Liver (tissue), 9 donors: ENCODE measurements around the gene COL17A1. TPM values are rescaled to one million over a fixed set of nuclear protein-coding genes. Genes with fewer than 3 reads are reported as not detected.

Experiments
- DNase-seq: peaks from one replicate; pipeline ENCODE4 v3.0.0-alpha.2; 2017; ENCODE audit warnings: low spot score
- H3K27ac ChIP-seq, 2 donors: one replicate each; pipeline ENCODE4 v1.7.0; 2013; ENCODE audit warnings: inconsistent platforms in 2 of 2, low read length in 2 of 2, control low read depth in 1 of 2, low read depth in 1 of 2, mild to moderate bottlenecking in 1 of 2
- H3K27me3 ChIP-seq, 4 donors: one replicate each; pipeline versions ENCODE4 v1.6.1 to v1.7.0; 2013; ENCODE audit warnings: low read length in 3 of 4, inconsistent platforms in 1 of 4, mild to moderate bottlenecking in 1 of 4, moderate library complexity in 1 of 4; ENCODE audit not compliant: control insufficient read depth in 4 of 4, insufficient read depth in 4 of 4
- H3K36me3 ChIP-seq, 4 donors: one replicate each; pipeline versions ENCODE4 v1.6.1 to v1.7.0; 2013; ENCODE audit warnings: low read length in 3 of 4, mild to moderate bottlenecking in 3 of 4, low read depth in 1 of 4, moderate library complexity in 1 of 4; ENCODE audit not compliant: control insufficient read depth in 4 of 4, insufficient read depth in 3 of 4
- H3K4me1 ChIP-seq, 4 donors: one replicate each; pipeline versions ENCODE4 v1.6.1 to v1.7.0; 2013; ENCODE audit warnings: low read length in 3 of 4, mild to moderate bottlenecking in 3 of 4, moderate library complexity in 1 of 4; ENCODE audit not compliant: control insufficient read depth in 4 of 4, insufficient read depth in 4 of 4
- H3K4me3 ChIP-seq, 3 donors: one replicate each; pipeline versions ENCODE4 v1.6.1 to v1.7.0; 2013; ENCODE audit warnings: low read length in 3 of 3, control low read depth in 1 of 3, low read depth in 1 of 3, mild to moderate bottlenecking in 1 of 3
- H3K9ac ChIP-seq, 2 donors: one replicate each; pipeline ENCODE4 v1.7.0; 2013; ENCODE audit warnings: low read length in 2 of 2, mild to moderate bottlenecking in 2 of 2, moderate library complexity in 2 of 2, control low read depth in 1 of 2, low read depth in 1 of 2
- H3K9me3 ChIP-seq, 4 donors: one replicate each; pipeline versions ENCODE4 v1.6.1 to v1.7.0; 2013; ENCODE audit warnings: low read length in 3 of 4; ENCODE audit not compliant: control insufficient read depth in 4 of 4
- EGR1 ChIP-seq, 2 donors: IDR thresholded peaks; 2 replicates each; pipeline ENCODE4 v1.6.1; 2016 to 2018; ENCODE audit warnings: antibody characterized with exemption in 2 of 2, low read depth in 2 of 2
- FOXA1 ChIP-seq: IDR thresholded peaks from 2 replicates; pipeline ENCODE4 v1.6.1; 2016; ENCODE audit warnings: antibody characterized with exemption
- FOXA2 ChIP-seq: IDR thresholded peaks from 2 replicates; pipeline ENCODE4 v1.6.1; 2016; ENCODE audit warnings: antibody characterized with exemption
- GABPA ChIP-seq, 2 donors: IDR thresholded peaks in 1 of 2; conservative IDR thresholded peaks in 1 of 2; 2 replicates each; pipeline ENCODE4 v1.6.1; 2016; ENCODE audit warnings: antibody characterized with exemption in 2 of 2, mild to moderate bottlenecking in 1 of 2, moderate library complexity in 1 of 2
- HNF4A ChIP-seq, 2 donors: conservative IDR thresholded peaks; 2 replicates each; pipeline ENCODE4 v1.6.1; 2016; ENCODE audit warnings: antibody characterized with exemption in 2 of 2, mild to moderate bottlenecking in 2 of 2
- HNF4G ChIP-seq: IDR thresholded peaks from 2 replicates; pipeline ENCODE4 v1.6.1; 2016; ENCODE audit warnings: antibody characterized with exemption
- JUND ChIP-seq, 2 donors: IDR thresholded peaks; 2 replicates each; pipeline ENCODE4 v1.6.1; 2016; ENCODE audit warnings: antibody characterized with exemption in 2 of 2
- NR2F2 ChIP-seq: IDR thresholded peaks from 2 replicates; pipeline ENCODE4 v1.6.1; 2016; ENCODE audit warnings: antibody characterized with exemption
- RAD21 ChIP-seq, 2 donors: IDR thresholded peaks; 2 replicates each; pipeline ENCODE4 v1.6.1; 2016; ENCODE audit warnings: antibody characterized with exemption in 2 of 2, mild to moderate bottlenecking in 2 of 2
- RXRA ChIP-seq, 2 donors: IDR thresholded peaks; 2 replicates each; pipeline ENCODE4 v1.6.1; 2017 to 2018; ENCODE audit warnings: antibody characterized with exemption in 2 of 2, mild to moderate bottlenecking in 1 of 2
- SP1 ChIP-seq: IDR thresholded peaks from 2 replicates; pipeline ENCODE4 v1.6.1; 2018; ENCODE audit warnings: antibody characterized with exemption, mild to moderate bottlenecking
- TAF1 ChIP-seq: conservative IDR thresholded peaks from 2 replicates; pipeline ENCODE4 v1.6.1; 2016; ENCODE audit warnings: antibody characterized with exemption, mild to moderate bottlenecking
- YY1 ChIP-seq: IDR thresholded peaks from 2 replicates; pipeline ENCODE4 v1.6.1; 2016; ENCODE audit warnings: antibody characterized with exemption, mild to moderate bottlenecking
- WGBS: extraction: QIAGEN DNeasy Blood & Tissue Kit; methylation state at CpG from one replicate; pipeline ENCODE4 v1.1.7; 2013; 5-methylcytosine and 5-hydroxymethylcytosine counted together
- polyA plus RNA-seq, 2 donors: library from polyadenylated mRNA; stranded (reverse) in 1 of 2; unstranded in 1 of 2; fragments of 200-250 nt in 1 of 2; fragments of >200 nt in 1 of 2; fragmentation: Nextera tagmentation in 1 of 2; extraction: Ambion mirVana in 1 of 2; gene quantifications; one replicate each; pipeline versions ENCODE4 v1.2.1 to v1.2.3, GENCODE V29; 2013 to 2015
- total RNA-seq, 2 donors: library from RNA; depleted of rRNA; stranded (reverse); fragments of >200 nt; gene quantifications; one replicate each; pipeline ENCODE4 v1.2.3, GENCODE V29; 2014
- TF ChIP-seq, protein P1 (sequence below): IDR thresholded peaks from 2 replicates; pipeline ENCODE4 v1.6.1; 2016; ENCODE audit warnings: antibody characterized with exemption
- TF ChIP-seq, protein P2 (sequence below): fragments of 150-350 bp; IDR thresholded peaks from 2 replicates; pipeline ENCODE4 v1.5.1; 2017; ENCODE audit warnings: improper control_type of control experiment, low read depth, low read length; ENCODE audit not compliant: missing input control
- TF ChIP-seq, protein P3 (sequence below): IDR thresholded peaks from 2 replicates; pipeline ENCODE4 v1.6.1; 2016; ENCODE audit warnings: antibody characterized with exemption, mild to moderate bottlenecking
- TF ChIP-seq, protein P4 (sequence below): IDR thresholded peaks from 2 replicates; pipeline ENCODE4 v1.6.1; 2016; ENCODE audit warnings: antibody characterized with exemption
- TF ChIP-seq, protein P5 (sequence below): IDR thresholded peaks from 2 replicates; pipeline ENCODE4 v1.6.1; 2016; ENCODE audit warnings: antibody characterized with exemption
- donor health status: healthy.
- donor health status: healthy.
- donor health status: healthy.
- donor health status: healthy.
- donor health status: healthy.

COL17A1 gene
- total and polyA plus RNA-seq, 4 donors, result 0.05 to 1.7 TPM; not detected in 2

DNA sequence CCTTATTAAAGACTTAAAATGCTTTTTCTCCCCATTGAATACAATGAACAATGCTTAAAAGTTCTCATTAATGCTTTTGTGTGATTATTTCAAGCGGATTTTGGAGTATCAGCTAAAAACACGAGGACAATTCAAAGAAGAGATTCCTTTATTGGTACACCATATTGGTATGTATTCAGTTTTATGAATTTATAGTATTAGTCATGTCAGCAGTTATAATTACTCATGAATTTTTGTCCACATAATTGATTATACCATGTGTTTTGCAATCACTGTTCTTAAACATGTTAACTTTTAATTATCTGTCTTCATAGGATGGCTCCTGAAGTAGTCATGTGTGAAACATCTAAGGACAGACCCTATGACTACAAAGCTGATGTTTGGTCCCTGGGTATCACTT, 86.9 kb downstream of the COL17A1 start:
- no peaks in the 10 kb centered on the region for H3K9me3 ChIP-seq
- peaks cover 0 to 31% (median 19%) of the 10 kb centered on the region in 4 donors for H3K36me3 ChIP-seq
- no peaks in the 10 kb centered on the region for H3K4me1 ChIP-seq
- no peak overlapping the region for H3K27ac ChIP-seq
- H3K4me3 ChIP-seq, result no peak overlapping the region
- H3K9ac ChIP-seq, result no peak overlapping the region
- 98% methylated on average over 2 of the region's 2 CpGs for WGBS
- DNase-seq, result no peak
- TF ChIP-seq EGR1 (IDR thresholded peaks at IDR 0.05; ENCODE audit: low read depth in 2 of 2) (no peak), JUND (IDR thresholded peaks at IDR 0.05) (no peak), YY1 (no peak), SP1 (no peak), HNF4A (conservative IDR thresholded peaks at IDR 0.05) (no peak), GABPA (IDR thresholded peaks at IDR 0.05 in 1 of 2, conservative IDR thresholded peaks at IDR 0.05 in 1 of 2) (no peak), FOXA2 (no peak), RAD21 (IDR thresholded peaks at IDR 0.05) (no peak), NR2F2 (no peak), HNF4G (no peak), RXRA (IDR thresholded peaks at IDR 0.05) (no peak), FOXA1 (no peak)
- TF ChIP-seq, protein P1, sequence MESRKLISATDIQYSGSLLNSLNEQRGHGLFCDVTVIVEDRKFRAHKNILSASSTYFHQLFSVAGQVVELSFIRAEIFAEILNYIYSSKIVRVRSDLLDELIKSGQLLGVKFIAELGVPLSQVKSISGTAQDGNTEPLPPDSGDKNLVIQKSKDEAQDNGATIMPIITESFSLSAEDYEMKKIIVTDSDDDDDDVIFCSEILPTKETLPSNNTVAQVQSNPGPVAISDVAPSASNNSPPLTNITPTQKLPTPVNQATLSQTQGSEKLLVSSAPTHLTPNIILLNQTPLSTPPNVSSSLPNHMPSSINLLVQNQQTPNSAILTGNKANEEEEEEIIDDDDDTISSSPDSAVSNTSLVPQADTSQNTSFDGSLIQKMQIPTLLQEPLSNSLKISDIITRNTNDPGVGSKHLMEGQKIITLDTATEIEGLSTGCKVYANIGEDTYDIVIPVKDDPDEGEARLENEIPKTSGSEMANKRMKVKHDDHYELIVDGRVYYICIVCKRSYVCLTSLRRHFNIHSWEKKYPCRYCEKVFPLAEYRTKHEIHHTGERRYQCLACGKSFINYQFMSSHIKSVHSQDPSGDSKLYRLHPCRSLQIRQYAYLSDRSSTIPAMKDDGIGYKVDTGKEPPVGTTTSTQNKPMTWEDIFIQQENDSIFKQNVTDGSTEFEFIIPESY, result no peak
- TF ChIP-seq, protein P2, sequence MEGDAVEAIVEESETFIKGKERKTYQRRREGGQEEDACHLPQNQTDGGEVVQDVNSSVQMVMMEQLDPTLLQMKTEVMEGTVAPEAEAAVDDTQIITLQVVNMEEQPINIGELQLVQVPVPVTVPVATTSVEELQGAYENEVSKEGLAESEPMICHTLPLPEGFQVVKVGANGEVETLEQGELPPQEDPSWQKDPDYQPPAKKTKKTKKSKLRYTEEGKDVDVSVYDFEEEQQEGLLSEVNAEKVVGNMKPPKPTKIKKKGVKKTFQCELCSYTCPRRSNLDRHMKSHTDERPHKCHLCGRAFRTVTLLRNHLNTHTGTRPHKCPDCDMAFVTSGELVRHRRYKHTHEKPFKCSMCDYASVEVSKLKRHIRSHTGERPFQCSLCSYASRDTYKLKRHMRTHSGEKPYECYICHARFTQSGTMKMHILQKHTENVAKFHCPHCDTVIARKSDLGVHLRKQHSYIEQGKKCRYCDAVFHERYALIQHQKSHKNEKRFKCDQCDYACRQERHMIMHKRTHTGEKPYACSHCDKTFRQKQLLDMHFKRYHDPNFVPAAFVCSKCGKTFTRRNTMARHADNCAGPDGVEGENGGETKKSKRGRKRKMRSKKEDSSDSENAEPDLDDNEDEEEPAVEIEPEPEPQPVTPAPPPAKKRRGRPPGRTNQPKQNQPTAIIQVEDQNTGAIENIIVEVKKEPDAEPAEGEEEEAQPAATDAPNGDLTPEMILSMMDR, result no peak
- TF ChIP-seq, protein P3, sequence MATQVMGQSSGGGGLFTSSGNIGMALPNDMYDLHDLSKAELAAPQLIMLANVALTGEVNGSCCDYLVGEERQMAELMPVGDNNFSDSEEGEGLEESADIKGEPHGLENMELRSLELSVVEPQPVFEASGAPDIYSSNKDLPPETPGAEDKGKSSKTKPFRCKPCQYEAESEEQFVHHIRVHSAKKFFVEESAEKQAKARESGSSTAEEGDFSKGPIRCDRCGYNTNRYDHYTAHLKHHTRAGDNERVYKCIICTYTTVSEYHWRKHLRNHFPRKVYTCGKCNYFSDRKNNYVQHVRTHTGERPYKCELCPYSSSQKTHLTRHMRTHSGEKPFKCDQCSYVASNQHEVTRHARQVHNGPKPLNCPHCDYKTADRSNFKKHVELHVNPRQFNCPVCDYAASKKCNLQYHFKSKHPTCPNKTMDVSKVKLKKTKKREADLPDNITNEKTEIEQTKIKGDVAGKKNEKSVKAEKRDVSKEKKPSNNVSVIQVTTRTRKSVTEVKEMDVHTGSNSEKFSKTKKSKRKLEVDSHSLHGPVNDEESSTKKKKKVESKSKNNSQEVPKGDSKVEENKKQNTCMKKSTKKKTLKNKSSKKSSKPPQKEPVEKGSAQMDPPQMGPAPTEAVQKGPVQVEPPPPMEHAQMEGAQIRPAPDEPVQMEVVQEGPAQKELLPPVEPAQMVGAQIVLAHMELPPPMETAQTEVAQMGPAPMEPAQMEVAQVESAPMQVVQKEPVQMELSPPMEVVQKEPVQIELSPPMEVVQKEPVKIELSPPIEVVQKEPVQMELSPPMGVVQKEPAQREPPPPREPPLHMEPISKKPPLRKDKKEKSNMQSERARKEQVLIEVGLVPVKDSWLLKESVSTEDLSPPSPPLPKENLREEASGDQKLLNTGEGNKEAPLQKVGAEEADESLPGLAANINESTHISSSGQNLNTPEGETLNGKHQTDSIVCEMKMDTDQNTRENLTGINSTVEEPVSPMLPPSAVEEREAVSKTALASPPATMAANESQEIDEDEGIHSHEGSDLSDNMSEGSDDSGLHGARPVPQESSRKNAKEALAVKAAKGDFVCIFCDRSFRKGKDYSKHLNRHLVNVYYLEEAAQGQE, result no peak
- TF ChIP-seq, protein P4, sequence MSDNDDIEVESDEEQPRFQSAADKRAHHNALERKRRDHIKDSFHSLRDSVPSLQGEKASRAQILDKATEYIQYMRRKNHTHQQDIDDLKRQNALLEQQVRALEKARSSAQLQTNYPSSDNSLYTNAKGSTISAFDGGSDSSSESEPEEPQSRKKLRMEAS, result no peak
- TF ChIP-seq, protein P5, sequence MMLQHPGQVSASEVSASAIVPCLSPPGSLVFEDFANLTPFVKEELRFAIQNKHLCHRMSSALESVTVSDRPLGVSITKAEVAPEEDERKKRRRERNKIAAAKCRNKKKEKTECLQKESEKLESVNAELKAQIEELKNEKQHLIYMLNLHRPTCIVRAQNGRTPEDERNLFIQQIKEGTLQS, result no peak
- H3K27me3 ChIP-seq, result no peaks in the 10 kb centered on the region

DNA sequence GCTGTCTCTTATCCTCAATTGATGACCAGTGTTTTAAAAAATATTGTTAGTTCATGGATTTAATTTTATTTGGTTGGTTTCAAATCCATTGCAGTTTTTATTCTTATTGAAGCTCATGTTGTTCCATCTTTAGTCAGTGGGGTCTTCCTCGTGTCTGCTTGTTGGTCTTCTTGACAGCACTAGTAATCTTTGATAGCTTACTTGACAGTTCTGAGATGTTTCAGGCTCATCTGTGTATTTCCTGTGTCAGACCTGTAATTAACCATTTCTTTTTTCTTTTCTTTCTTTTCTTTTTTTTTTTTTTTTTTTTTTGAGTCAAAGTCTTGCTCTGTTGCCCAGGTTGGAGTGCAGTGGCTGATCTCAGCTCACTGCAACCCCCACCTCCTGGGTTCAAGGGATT, 90.5 kb downstream of the COL17A1 start:
- no peaks in the 10 kb centered on the region for H3K4me1 ChIP-seq
- no peak overlapping the region for H3K27ac ChIP-seq
- H3K4me3 ChIP-seq, result no peak overlapping the region
- no peak for DNase-seq
- no peaks in the 10 kb centered on the region for H3K9me3 ChIP-seq
- 88% methylated on average over 1 of the region's 1 CpG for WGBS
- H3K27me3 ChIP-seq, result no peaks in the 10 kb centered on the region
- TF ChIP-seq TAF1 (no peak), NR2F2 (no peak), HNF4G (no peak), FOXA2 (no peak), JUND (IDR thresholded peaks at IDR 0.05) (no peak), FOXA1 (no peak), GABPA (IDR thresholded peaks at IDR 0.05 in 1 of 2, conservative IDR thresholded peaks at IDR 0.05 in 1 of 2) (no peak), YY1 (no peak), SP1 (no peak), HNF4A (conservative IDR thresholded peaks at IDR 0.05) (no peak), RXRA (IDR thresholded peaks at IDR 0.05) (no peak), EGR1 (IDR thresholded peaks at IDR 0.05; ENCODE audit: low read depth in 2 of 2) (no peak)
- TF ChIP-seq, protein P5, result no peak
- TF ChIP-seq, protein P2, result no peak
- TF ChIP-seq, protein P4, result no peak
- TF ChIP-seq, protein P1, result no peak
- no peak overlapping the region for H3K9ac ChIP-seq
- H3K36me3 ChIP-seq, result peaks cover 0 to 21% (median 8%) of the 10 kb centered on the region in 4 donors
